NT2/D1 (cell line): Measurements from ENCODE around the gene STRIP2.
"Not testable (repeated sequence)": the region's sequence is repeated elsewhere in the genome, so short reads cannot be mapped to it uniquely, and the experiment has no call there.

Experiments
- DNase-seq: peaks from one replicate; pipeline ENCODE4 v3.0.0-alpha.2; 2011; ENCODE audit warnings: low read depth, low spot score
- H3K27me3 ChIP-seq: 2 replicates; pipeline ENCODE4 v1.6.0; 2011; ENCODE audit warnings: mild to moderate bottlenecking; ENCODE audit not compliant: insufficient read length, insufficient read depth
- H3K36me3 ChIP-seq: 2 replicates; pipeline ENCODE4 v1.6.1; 2011; ENCODE audit warnings: mild to moderate bottlenecking, low read length, mixed read lengths; ENCODE audit not compliant: insufficient read depth, insufficient read length
- H3K4me1 ChIP-seq: 2 replicates; pipeline ENCODE4 v1.5.1; 2011; ENCODE audit not compliant: insufficient read depth, insufficient read length
- H3K4me3 ChIP-seq: 2 replicates; pipeline ENCODE4 v1.5.1; 2011; ENCODE audit warnings: low read depth; ENCODE audit not compliant: insufficient read length
- H3K9ac ChIP-seq: 2 replicates; pipeline ENCODE4 v1.6.0; 2011; ENCODE audit warnings: low read depth; ENCODE audit not compliant: insufficient read length
- H3K9me3 ChIP-seq: 2 replicates; pipeline ENCODE4 v1.5.1; 2011; ENCODE audit warnings: mild to moderate bottlenecking, low read length; ENCODE audit not compliant: insufficient read depth
- SUZ12 ChIP-seq: IDR thresholded peaks from 2 replicates; pipeline ENCODE4 v1.6.1; 2011; ENCODE audit not compliant: insufficient read length, insufficient read depth; ENCODE audit errors: extremely low read depth
- YY1 ChIP-seq: IDR thresholded peaks from 2 replicates; pipeline ENCODE4 v1.6.1; 2011; ENCODE audit not compliant: insufficient read length, insufficient read depth
- ZNF274 ChIP-seq: IDR thresholded peaks from 2 replicates; pipeline ENCODE4 v1.6.1; 2011; ENCODE audit warnings: mild to moderate bottlenecking, low read depth, low read length

STRIP2 gene

GRCh38 chr7:129436335-129436923 lies 2.2 kb downstream of the STRIP2 start:
- no peaks in the 10 kb centered on the region for H3K4me1 ChIP-seq
- DNase-seq: no peak
- no peak for TF ChIP-seq YY1
- no peak for TF ChIP-seq SUZ12
- TF ChIP-seq ZNF274: no peak
- H3K9me3 ChIP-seq: no peaks in the 10 kb centered on the region
- no peak overlapping the region for H3K4me3 ChIP-seq
- peaks cover 11% of the 10 kb centered on the region for H3K36me3 ChIP-seq
- no peak overlapping the region for H3K9ac ChIP-seq
- H3K27me3 ChIP-seq: peaks cover 29% of the 10 kb centered on the region

- Histone ChIP-seq H3K36me3 (peaks cover 11% of the 10 kb centered on the region), H3K9me3 (no peaks in the 10 kb centered on the region), H3K4me3 (no peak overlapping the region), H3K9ac (no peak overlapping the region), H3K27me3 (peaks cover 23% of the 10 kb centered on the region), H3K4me1 (no peaks in the 10 kb centered on the region)
- no peak for DNase-seq
- no peak for TF ChIP-seq YY1
- TF ChIP-seq SUZ12: no peak
- no peak for TF ChIP-seq ZNF274
Observed at GRCh38 chr7:129437190-129437589, 3.0 kb downstream of the STRIP2 start.

- TF ChIP-seq SUZ12 (no peak), YY1 (no peak), ZNF274 (no peak)
- peaks cover 15% of the 10 kb centered on the region for H3K27me3 ChIP-seq
- peaks cover 14% of the 10 kb centered on the region for H3K36me3 ChIP-seq
- H3K4me1 ChIP-seq: no peaks in the 10 kb centered on the region
- DNase-seq: no peak
- no peak overlapping the region for H3K4me3 ChIP-seq
- H3K9me3 ChIP-seq: no peaks in the 10 kb centered on the region
- no peak overlapping the region for H3K9ac ChIP-seq
Observed at GRCh38 chr7:129438281-129438838, 4.1 kb downstream of the STRIP2 start.

DNA sequence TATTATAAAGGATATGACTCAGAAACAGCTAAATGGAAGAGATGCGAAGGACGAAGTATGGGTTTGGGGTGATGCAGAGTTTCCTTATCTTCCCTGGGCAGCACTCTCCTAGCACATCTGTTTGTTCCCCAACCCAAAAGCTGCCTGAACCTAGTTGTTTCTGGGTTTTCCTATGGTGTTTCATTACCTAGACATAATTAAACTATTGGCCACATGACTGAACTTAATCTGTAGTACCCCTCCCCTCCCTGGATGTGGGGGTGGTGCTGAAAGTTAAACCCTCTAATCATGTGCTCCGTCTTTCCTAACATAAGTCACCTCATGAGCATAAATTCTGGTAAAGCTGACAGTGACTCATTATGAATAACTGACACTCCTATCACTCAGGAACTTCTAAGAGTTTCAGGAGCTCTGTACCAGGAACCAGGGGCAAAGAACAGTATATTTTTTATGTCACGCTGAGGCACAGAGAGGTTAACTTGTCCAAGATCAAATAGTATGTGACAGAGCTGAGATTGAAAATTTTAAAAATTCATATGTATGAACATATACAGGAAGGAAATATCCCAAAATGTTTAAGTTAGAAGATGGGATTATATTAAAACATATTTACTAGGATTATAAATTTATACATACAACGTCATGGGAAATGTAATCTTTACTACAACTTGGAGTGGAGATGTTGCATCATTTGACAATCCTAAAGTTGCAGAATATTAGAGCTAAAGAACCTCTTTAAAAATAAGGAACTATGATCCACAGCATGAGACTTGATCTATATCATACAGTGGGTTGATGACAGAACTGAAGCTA lies 4.8 kb downstream of the STRIP2 start:
- H3K9me3 ChIP-seq: no peaks in the 10 kb centered on the region
- no peak overlapping the region for H3K9ac ChIP-seq
- TF ChIP-seq YY1 (no peak), ZNF274 (no peak), SUZ12 (no peak)
- H3K4me1 ChIP-seq: no peaks in the 10 kb centered on the region
- H3K27me3 ChIP-seq: peaks cover 12% of the 10 kb centered on the region
- DNase-seq: no peak
- peaks cover 18% of the 10 kb centered on the region for H3K36me3 ChIP-seq
- no peak overlapping the region for H3K4me3 ChIP-seq

GRCh38 chr7:129439963-129440625 lies 5.9 kb downstream of the STRIP2 start:
- TF ChIP-seq ZNF274: no peak
- TF ChIP-seq SUZ12: no peak
- Histone ChIP-seq H3K4me1 (no peaks in the 10 kb centered on the region), H3K4me3 (no peak overlapping the region), H3K9ac (no peak overlapping the region), H3K27me3 (peaks cover 8% of the 10 kb centered on the region), H3K9me3 (no peaks in the 10 kb centered on the region), H3K36me3 (peaks cover 18% of the 10 kb centered on the region)
- DNase-seq: no peak

DNA sequence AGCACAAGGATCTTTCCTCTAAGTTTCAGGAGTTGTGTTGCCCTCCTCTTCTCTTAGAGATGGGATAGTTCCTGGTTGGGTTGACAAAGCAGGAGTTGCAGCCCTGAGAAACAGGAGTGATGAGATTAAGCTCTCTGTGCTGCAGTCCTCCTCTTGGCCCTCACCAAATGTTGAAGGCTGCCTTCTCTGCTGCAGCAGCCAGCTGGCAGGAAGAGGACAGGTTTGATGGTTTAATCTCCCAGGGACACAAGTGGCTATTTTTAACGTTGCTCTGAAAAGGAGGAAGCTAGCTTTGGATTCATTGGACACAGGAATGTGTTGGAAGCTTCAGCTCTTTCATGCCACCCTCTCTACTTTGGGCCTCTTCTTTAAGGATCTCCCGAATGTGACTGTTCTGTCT lies 9.4 kb downstream of the STRIP2 start:
- no peaks in the 10 kb centered on the region for H3K4me1 ChIP-seq

GRCh38 chr7:129444776-129445175 lies 10.5 kb downstream of the STRIP2 start:
- not testable (repeated sequence) for H3K27me3 ChIP-seq, DNase-seq, H3K4me3 ChIP-seq, H3K4me1 ChIP-seq, H3K9ac ChIP-seq
- Histone ChIP-seq H3K36me3 (peaks cover 18% of the 10 kb centered on the region), H3K9me3 (peaks cover 17% of the 10 kb centered on the region; the same call in 1 of the 2 replicates)

More for the DNA sequence above, 9.4 kb downstream of the STRIP2 start:
- DNase-seq: no peak
- Histone ChIP-seq H3K36me3 (peaks cover 22% of the 10 kb centered on the region), H3K9ac (no peak overlapping the region), H3K9me3 (peaks cover 9% of the 10 kb centered on the region; the same call in 1 of the 2 replicates), H3K27me3 (no peaks in the 10 kb centered on the region), H3K4me3 (no peak overlapping the region)
- no peak for TF ChIP-seq SUZ12
- no peak for TF ChIP-seq ZNF274
- no peak for TF ChIP-seq YY1

DNA sequence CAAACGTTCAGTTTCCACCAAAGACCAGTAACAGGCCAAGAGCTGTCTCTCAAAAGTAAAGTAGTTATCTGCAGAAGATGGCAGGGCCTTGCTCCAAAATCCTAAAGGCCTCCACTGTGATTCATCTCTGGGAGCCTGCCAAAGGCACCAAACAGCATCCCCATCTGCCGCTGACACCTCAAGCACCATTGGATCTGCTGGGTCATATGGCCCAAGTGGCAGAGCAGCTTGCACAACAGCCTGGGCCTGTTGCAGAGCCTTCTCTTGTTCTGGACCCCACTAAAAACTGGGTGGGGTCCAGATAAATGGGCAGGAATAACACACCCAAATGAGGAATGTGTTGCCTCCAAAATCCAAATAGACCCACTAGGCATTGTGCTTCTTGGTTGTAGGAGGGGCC lies 12.7 kb downstream of the STRIP2 start:
- DNase-seq: not testable (repeated sequence)
- H3K36me3 ChIP-seq: peaks cover 23% of the 10 kb centered on the region

GRCh38 chr7:129447445-129447844 lies 13.2 kb downstream of the STRIP2 start:
- H3K9ac ChIP-seq, H3K4me1 ChIP-seq, H3K27me3 ChIP-seq, H3K4me3 ChIP-seq, DNase-seq: not testable (repeated sequence)
- Histone ChIP-seq H3K9me3 (peaks cover 17% of the 10 kb centered on the region; the same call in 1 of the 2 replicates), H3K36me3 (peaks cover 28% of the 10 kb centered on the region)

More for the DNA sequence above, 12.7 kb downstream of the STRIP2 start:
- peaks cover 17% of the 10 kb centered on the region; the same call in 1 of the 2 replicates for H3K9me3 ChIP-seq
- H3K4me1 ChIP-seq, H3K9ac ChIP-seq, H3K27me3 ChIP-seq, H3K4me3 ChIP-seq: not testable (repeated sequence)
